GM21515 (cell line): Measurements from ENCODE around the gene MYH16.
"Not testable (repeated sequence)": the region's sequence is repeated elsewhere in the genome, so short reads cannot be mapped to it uniquely, and the experiment has no call there.

Experiments
- ATAC-seq: cut with Tn5 transposase; IDR thresholded peaks from one replicate; pipeline ENCODE4 v1.9.1; 2021; ENCODE audit not compliant: unreplicated experiment

Gene MYH16

GRCh38 chr7:99257675-99258074 is 15.0 kb upstream of the MYH16 start:
- no peak for ATAC-seq

DNA sequence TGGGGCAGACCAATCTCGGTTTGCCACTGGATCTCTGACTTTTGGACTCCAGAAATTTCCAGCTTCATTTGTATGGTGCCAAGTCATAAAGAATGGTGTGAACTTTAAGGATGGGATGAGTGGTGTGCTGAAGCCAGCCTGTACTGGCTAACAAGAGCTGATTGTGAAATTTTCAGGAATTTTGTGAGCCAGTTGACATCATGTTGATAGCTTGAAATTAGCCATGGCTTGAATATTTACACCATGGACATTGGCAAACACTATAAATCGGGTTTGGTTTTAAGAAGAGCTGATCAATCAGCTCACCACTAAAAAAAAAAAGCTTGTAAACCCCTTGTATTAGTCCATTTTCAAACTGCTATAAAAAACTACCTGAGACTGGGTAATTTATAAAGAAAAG is 14.1 kb upstream of the MYH16 start:
- no peak for ATAC-seq

GRCh38 chr7:99260395-99260794 is 12.2 kb upstream of the MYH16 start:
- ATAC-seq, result no peak

GRCh38 chr7:99261646-99262045 is 11.0 kb upstream of the MYH16 start:
- ATAC-seq, result no peak

- ATAC-seq, result no peak
Measured at GRCh38 chr7:99265848-99266480, 6.7 kb upstream of the MYH16 start.

DNA sequence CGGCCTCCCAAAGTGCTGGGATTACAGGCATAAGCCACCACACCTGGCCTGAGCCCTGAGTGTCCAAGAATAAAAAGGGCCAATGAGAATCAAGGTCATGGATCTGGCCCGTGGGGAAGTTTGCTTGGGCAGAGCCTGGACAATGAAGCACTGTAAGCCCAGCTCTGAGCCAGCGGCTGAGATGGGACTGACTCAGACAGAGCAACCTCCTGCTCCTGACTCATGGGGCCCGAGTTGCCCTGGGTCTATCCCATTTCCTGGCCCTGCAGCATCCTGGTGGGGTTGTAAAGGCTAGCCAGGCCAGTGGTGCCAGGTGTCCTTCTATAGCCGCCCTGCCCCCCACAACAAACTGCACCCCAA is 5.2 kb upstream of the MYH16 start:
- ATAC-seq, result no peak

GRCh38 chr7:99267841-99268576 is 4.6 kb upstream of the MYH16 start:
- no peak for ATAC-seq

GRCh38 chr7:99268577-99268908 is 4.1 kb upstream of the MYH16 start:
- ATAC-seq, result no peak

DNA sequence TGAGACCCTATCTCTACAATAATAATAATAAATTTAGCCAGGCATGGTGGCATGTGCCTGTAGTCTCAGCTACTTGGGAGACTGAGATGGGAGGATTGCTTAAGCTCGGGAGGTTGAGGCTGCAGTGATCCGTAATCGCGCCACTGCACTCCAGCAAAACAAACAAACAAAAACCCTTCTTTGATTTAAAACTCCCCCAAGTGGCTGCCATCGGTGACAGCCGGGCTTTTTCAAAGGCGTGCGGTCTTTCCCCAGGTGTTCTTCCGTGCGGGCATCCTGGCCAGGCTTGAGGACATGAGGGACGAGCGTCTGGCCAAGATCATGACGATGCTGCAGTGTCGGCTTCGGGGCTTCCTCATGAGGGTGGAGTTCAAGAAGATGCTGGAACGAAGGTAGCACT is 1.9 kb upstream of the MYH16 start:
- no peak for ATAC-seq

DNA sequence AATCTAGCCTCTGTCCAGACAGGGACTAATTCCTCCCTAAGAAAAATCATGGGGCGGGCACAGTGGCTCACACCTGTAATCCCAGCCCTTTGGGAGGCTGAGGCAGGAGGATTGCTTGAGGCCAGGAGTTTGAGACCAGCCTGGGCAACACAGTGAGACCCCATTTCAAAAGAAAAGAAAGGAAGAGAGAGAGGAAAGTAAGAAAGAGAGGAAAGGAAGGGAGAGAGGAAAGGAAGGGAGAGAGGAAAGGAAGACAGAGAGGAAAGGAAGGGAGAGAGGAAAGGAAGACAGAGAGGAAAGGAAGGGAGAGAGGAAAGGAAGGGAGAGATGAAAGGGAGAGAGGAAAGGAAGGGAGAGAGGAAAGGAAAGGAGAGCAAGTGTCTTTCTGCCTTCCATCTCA is 922 bp downstream of the MYH16 start:
- ATAC-seq, result not testable (repeated sequence)

GRCh38 chr7:99274908-99275307 is 2.3 kb downstream of the MYH16 start:
- ATAC-seq, result not testable (repeated sequence)

DNA sequence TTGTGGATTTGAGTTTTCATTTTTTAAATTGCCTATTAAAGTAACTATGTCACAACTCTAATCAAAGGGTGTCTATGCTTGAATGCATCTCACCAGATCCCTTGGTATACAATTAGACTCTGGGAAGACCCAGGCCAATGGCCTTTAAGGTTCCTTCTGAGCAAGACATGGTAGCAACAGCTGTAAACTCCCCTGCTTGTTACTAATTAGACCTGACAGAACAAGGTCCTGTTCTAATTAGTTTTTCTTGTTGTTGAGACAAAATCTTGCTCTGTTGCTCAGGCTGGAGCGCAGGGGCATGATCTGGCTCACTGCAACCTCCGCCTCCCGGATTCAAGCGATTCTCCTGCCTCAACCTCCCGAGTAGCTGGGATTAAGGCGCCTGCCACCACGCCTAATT is 2.9 kb downstream of the MYH16 start:
- ATAC-seq, result no peak

DNA sequence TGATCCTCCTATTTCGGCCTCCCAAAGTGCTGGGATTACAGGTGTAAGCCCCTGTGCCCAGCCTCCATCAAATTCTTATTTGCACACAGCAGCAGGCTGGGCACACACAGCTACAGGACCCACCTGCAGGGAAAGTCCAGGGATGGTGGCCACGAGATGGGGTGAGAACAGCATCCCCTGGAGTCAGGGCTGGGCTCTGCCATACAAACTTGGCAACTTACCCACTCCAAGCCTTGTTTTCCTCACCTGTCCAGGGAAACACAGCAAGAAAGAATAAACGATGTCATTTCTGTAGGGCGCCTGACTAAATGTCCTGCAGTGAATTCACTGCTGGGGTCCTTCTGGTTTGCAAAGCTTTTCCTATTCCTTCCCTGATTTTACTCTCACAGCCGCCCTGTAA is 5.5 kb downstream of the MYH16 start:
- no peak for ATAC-seq

- not testable (repeated sequence) for ATAC-seq
Measured at GRCh38 chr7:99284165-99284564, 11.5 kb downstream of the MYH16 start.

DNA sequence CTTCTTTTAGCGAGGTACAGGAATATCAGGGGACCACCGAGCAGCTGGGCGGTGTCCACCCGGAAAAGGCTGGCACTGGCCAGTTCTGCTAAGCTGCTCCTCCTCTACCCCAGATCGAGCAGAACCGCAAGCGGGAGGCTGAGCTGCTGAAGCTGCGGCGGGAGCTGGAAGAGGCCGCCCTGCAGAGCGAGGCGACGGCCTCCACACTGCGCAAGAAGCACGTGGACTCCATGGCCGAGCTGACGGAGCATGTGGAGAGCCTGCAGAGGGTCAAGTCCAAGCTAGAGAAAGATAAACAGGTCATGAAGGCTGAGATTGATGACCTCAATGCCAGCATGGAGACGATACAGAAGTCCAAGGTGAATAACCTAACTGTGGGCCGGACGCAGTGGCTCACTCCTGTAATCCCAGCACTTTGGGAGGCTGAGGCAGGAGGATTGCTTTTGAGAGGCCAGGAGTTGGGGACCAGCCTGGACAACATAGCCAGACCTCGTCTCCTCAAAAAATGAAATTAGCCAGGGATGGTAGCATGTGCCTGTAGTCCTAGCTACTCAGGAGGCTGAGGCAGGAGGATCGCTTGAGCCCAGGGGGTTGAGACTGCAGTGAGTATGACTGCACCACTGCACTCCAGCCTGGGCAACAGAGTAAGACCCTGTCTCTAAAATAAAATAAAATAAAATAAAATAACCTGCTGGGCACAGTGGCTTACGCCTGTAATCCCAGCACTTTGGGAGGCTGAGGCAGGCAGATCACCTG is 15.3 kb downstream of the MYH16 start:
- no peak for ATAC-seq

GRCh38 chr7:99289185-99289584 is 16.5 kb downstream of the MYH16 start:
- no peak for ATAC-seq

DNA sequence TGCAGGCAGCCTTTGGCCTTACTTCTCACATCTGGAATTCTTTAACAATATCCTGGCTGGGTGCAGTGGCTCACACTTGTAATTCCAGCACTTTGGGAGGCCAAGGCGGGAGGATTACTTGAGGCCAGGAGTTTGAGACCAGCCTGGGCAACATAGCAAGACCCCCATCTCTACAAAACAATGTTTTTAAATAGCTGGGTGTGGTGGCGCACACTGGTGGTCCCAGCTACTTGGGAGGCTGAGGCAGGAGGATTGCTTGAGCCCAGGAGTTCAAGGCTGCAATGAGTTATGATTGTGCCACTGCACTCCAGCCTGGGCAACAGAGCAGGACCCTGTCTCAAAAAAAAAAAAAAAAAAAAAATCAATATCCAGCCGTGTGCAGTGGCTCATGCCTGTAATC is 17.5 kb downstream of the MYH16 start:
- not testable (repeated sequence) for ATAC-seq

- no peak for ATAC-seq
Measured at GRCh38 chr7:99290980-99291607, 18.5 kb downstream of the MYH16 start.

DNA sequence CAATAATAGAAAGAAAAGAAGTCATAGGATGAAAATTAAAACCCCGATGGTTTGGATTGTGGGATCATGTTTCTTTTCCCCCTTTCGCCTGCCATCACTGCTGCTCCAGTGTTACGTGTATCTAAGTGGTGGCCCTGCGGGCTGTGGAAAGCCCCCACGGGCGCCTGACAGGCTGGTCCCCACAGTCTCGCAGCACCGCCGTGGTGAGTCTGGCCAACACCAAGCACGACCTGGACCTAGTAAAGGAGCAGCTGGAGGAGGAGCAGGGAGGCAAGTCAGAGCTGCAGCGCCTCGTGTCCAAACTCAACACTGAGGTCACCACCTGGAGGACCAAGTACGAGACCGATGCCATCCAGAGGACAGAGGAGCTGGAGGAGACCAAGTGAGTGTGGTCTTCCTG is 19.5 kb downstream of the MYH16 start:
- no peak for ATAC-seq

GRCh38 chr7:99293167-99293566 is 20.5 kb downstream of the MYH16 start:
- no peak for ATAC-seq

DNA sequence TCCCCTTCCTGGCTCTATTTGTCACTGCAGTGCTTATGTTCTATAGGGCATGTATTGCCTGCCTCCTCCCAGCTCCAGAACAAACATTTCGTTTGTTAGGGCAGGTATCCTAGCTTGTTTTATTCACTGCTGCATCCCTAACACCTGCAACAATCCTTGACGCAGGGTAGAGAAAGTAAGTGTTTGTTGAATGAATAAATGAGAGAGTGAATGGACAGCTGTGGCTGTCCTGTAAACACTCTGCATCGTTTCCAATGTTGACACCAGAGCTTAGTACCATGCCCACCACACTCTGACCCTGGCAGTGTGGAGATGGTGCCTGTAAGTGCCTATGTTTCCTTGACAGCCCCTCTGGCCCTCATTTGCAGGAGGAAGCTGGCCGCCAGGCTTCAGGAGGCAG is 21.0 kb downstream of the MYH16 start:
- ATAC-seq, result no peak

DNA sequence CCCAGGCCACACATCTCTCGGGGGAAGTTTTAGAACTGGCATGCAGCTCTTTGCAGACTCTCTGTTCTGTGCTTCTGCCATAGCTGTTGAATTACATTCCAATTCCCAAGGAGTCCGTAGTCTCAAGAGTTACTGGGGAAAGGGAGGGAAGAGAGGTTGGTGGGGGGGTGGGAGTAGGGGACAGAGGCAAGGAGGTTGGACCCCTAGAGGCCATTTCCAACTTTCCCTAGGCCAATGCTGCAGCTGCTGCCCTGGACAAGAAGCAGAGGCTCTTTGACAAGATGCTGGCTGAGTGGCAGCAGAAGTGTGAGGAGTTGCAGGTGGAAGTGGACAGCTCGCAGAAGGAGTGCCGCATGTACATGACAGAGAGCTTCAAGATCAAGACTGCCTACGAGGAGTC is 23.8 kb downstream of the MYH16 start:
- ATAC-seq, result no peak
